ENCODE data around the gene SHD. TPM values are rescaled to one million over a fixed set of nuclear protein-coding genes. Genes with fewer than 3 reads are reported as not detected.

Gene SHD
- total and polyA plus RNA-seq, 2 of the 4 experiments (the other 2 are of a cell fraction): not detected

- no TSS peak for BruUV-seq (replicated peaks)
- H2BK5ac ChIP-seq (ENCODE audit: low read depth, low read length, poor library complexity, severe bottlenecking): no peak overlapping the region
- ChIA-PET POLR2A (ENCODE audit: unreplicated experiment) (no interaction called here), CTCF (interaction anchor here (1.1 to 1.9 kb wide), 2 partner anchors 8 to 10 kb away, joined by 3 to 4 read pairs; partner anchors contain the start of gene YJU2)
- H2AFZ ChIP-seq (replicated peaks; ENCODE audit: low read length, poor library complexity): no peak overlapping the region
- no peak overlapping the region for H3K4me2 ChIP-seq (ENCODE audit: low read depth, low read length)
- H3K4ac ChIP-seq (ENCODE audit: low read depth, low read length): no peak overlapping the region
- in situ Hi-C loops (cut with MboI; ENCODE audit: low sequenced_read_pairs): no loop called here
- H3K9me3 ChIP-seq (ENCODE audit: control insufficient read depth, insufficient read depth, low read length): peaks cover 8% of the 10 kb centered on the region; the same call in 1 of the 2 replicates
- no peak overlapping the region for H2AK9ac ChIP-seq (replicated peaks; ENCODE audit: low read depth, low read length, poor library complexity)
- H2BK20ac ChIP-seq (ENCODE audit: low read depth, low read length): no peak overlapping the region
- no CpG with 5 or more reads among the region's 6 CpGs for WGBS, 2 experiments (ENCODE audit: extremely low coverage in 2 of 2, insufficient read length in 1 of 2)
- dilution Hi-C loops (cut with HindIII; ENCODE audit: low sequenced_read_pairs, unreplicated experiment): no loop called here
- DNase-seq: no peak
- H2AK5ac ChIP-seq (ENCODE audit: low read depth, low read length): no peak overlapping the region
- peaks cover 44% of the 10 kb centered on the region for H3K36me3 ChIP-seq (ENCODE audit: control insufficient read depth, insufficient read depth, low read length)
- H2BK120ac ChIP-seq (ENCODE audit: low read depth, low read length): no peak overlapping the region
- H3K27me3 ChIP-seq (ENCODE audit: control insufficient read depth, insufficient read depth, low read length): no peaks in the 10 kb centered on the region
- no peak overlapping the region for H3K23ac ChIP-seq (ENCODE audit: low read depth, low read length)
- H3K56ac ChIP-seq (ENCODE audit: extremely low read depth, insufficient read depth, low read length): no peak overlapping the region
- H2BK15ac ChIP-seq (ENCODE audit: low read depth, low read length): no peak overlapping the region
- no peak overlapping the region for H3K14ac ChIP-seq (replicated peaks; ENCODE audit: low read depth, low read length)
- intact Hi-C loops (cut with micrococcal nuclease): no loop called here
- H3K9ac ChIP-seq (ENCODE audit: low read depth, low read length): no peak overlapping the region
- no peaks in the 10 kb centered on the region for H3K79me1 ChIP-seq (ENCODE audit: low read depth in 1 of 2, low read length in 2 of 2)
- H4K20me1 ChIP-seq (ENCODE audit: insufficient read depth, low read length): no peaks in the 10 kb centered on the region
- H3K27ac ChIP-seq (ENCODE audit: insufficient read depth, low read length): no peak overlapping the region
- ATAC-seq (ENCODE audit: low read depth): no peak
- H4K91ac ChIP-seq (ENCODE audit: insufficient read depth, low read depth, low read length): no peak overlapping the region
- TF ChIP-seq RCOR1 (IDR thresholded peaks at IDR 0.05; ENCODE audit: insufficient replicate concordance, low read length): no peak
- no peak for TF ChIP-seq FOS (IDR thresholded peaks at IDR 0.05; ENCODE audit: low read depth, low read length)
- TF ChIP-seq MAFK (IDR thresholded peaks at IDR 0.05; ENCODE audit: low read depth, low read length): no peak
- no peak for TF ChIP-seq RFX5 (IDR thresholded peaks at IDR 0.05; ENCODE audit: low read depth, low read length)
- TF ChIP-seq CTCF (conservative IDR thresholded peaks at IDR 0.05; ENCODE audit: low read depth, low read length): no peak
- no peak for TF ChIP-seq USF2 (IDR thresholded peaks at IDR 0.05; ENCODE audit: low read depth, low read length)
- TF ChIP-seq POLR2A (IDR thresholded peaks at IDR 0.05; ENCODE audit: low read depth, low read length): no peak
- no peak for TF ChIP-seq RAD21 (IDR thresholded peaks at IDR 0.05; ENCODE audit: low read length)
- H3K9me1 ChIP-seq (ENCODE audit: insufficient read depth, low read length): no peaks in the 10 kb centered on the region
- H3K4me1 ChIP-seq (ENCODE audit: control insufficient read depth, insufficient read depth, low read length): no peaks in the 10 kb centered on the region
- H4K5ac ChIP-seq (ENCODE audit: low read depth, low read length): no peak overlapping the region
- no peak overlapping the region for H4K8ac ChIP-seq (ENCODE audit: low read depth in 2 of 2, low read length in 2 of 2)
- no peak overlapping the region for H3K4me3 ChIP-seq (ENCODE audit: insufficient read depth, low read depth, low read length)
- H3K18ac ChIP-seq (ENCODE audit: low read depth, low read length): no peak overlapping the region
Observed at GRCh38 chr19:4257025-4257424, 22.0 kb upstream of the SHD start.
